SK-N-SH treated with all-trans-retinoic acid at 6 μM for 48 hours (cell line): ENCODE data around the gene DNM1.

Source experiments
- ATAC-seq: fragments of 200-7000 bp; cut with Tn5 transposase; 3 replicates; pipeline ENCODE4 v1.9.1; 2020; ENCODE audit warnings: mild to moderate bottlenecking, moderate library complexity
- ARNTL ChIP-seq: fragments of 450-650 bp; formaldehyde crosslinking; IDR thresholded peaks from 2 replicates; pipeline ENCODE4 v1.5.0; 2020; ENCODE audit warnings: low read depth, mild to moderate bottlenecking, moderate library complexity, borderline replicate concordance
- BACH2 ChIP-seq: fragments of 250-450 bp; sonication (Bioruptor Pico); IDR thresholded peaks from 2 replicates; pipeline ENCODE4 v1.9.0; 2021; ENCODE audit warnings: mild to moderate bottlenecking, borderline replicate concordance
- CSDC2 ChIP-seq: fragments of 250-450 bp; sonication (Bioruptor Pico); IDR thresholded peaks from 2 replicates; pipeline ENCODE4 v1.5.0; 2020; ENCODE audit warnings: mild to moderate bottlenecking, moderate library complexity
- ESRRG ChIP-seq: fragments of 250-450 bp; sonication (Bioruptor Pico); IDR thresholded peaks from 2 replicates; pipeline ENCODE4 v1.6.1; 2021; ENCODE audit warnings: mild to moderate bottlenecking
- ISL1 ChIP-seq: fragments of 250-450 bp; sonication (Bioruptor Pico); IDR thresholded peaks from 2 replicates; pipeline ENCODE4 v2.1.2; 2022; ENCODE audit warnings: mild to moderate bottlenecking, moderate library complexity
- OSR1 ChIP-seq: fragments of 250-450 bp; sonication (Bioruptor Pico); IDR thresholded peaks from 2 replicates; pipeline ENCODE4 v1.8.0; 2022; ENCODE audit warnings: moderate library complexity, mild to moderate bottlenecking, inconsistent platforms
- PATZ1 ChIP-seq: fragments of 250-450 bp; sonication (Bioruptor Pico); IDR thresholded peaks from 2 replicates; pipeline ENCODE4 v1.8.0; 2020; ENCODE audit warnings: mild to moderate bottlenecking, moderate library complexity, borderline replicate concordance
- RARB ChIP-seq: fragments of 250-450 bp; sonication (Bioruptor Pico); IDR thresholded peaks from 2 replicates; pipeline ENCODE4 v1.8.0; 2021; ENCODE audit warnings: mild to moderate bottlenecking, moderate library complexity
- SNAI2 ChIP-seq: fragments of 250-450 bp; sonication (Bioruptor Pico); IDR thresholded peaks from 2 replicates; pipeline ENCODE4 v1.5.0; 2020; ENCODE audit warnings: mild to moderate bottlenecking, moderate library complexity
- TCF4 ChIP-seq: fragments of 250-450 bp; sonication (Bioruptor Pico); IDR thresholded peaks from 2 replicates; pipeline ENCODE4 v1.8.0; 2021; ENCODE audit warnings: mild to moderate bottlenecking, moderate library complexity, borderline replicate concordance
- TOX ChIP-seq: fragments of 250-450 bp; sonication (Bioruptor Pico); IDR thresholded peaks from 2 replicates; pipeline ENCODE4 v1.8.0; 2021; ENCODE audit warnings: mild to moderate bottlenecking, moderate library complexity, borderline replicate concordance
- ZC3H10 ChIP-seq: fragments of 250-450 bp; sonication (Bioruptor Pico); IDR thresholded peaks from 2 replicates; pipeline ENCODE4 v1.5.1; 2021; ENCODE audit warnings: mild to moderate bottlenecking, moderate library complexity
- ZFP3 ChIP-seq: fragments of 250-450 bp; sonication (Bioruptor Pico); IDR thresholded peaks from 2 replicates; pipeline ENCODE4 v1.5.0; 2020; ENCODE audit warnings: mild to moderate bottlenecking, moderate library complexity
- ZFP30 ChIP-seq: fragments of 450-650 bp; formaldehyde crosslinking; IDR thresholded peaks from 2 replicates; pipeline ENCODE4 v1.5.0; 2022; ENCODE audit warnings: mild to moderate bottlenecking, moderate library complexity
- ZNF565 ChIP-seq: fragments of 450-650 bp; formaldehyde crosslinking; conservative IDR thresholded peaks from 2 replicates; pipeline ENCODE4 v1.5.0; 2020; ENCODE audit warnings: low read depth, mild to moderate bottlenecking, moderate library complexity
- ZNF8 ChIP-seq: fragments of 450-650 bp; formaldehyde crosslinking; IDR thresholded peaks from 2 replicates; pipeline ENCODE4 v1.5.0; 2020; ENCODE audit warnings: mild to moderate bottlenecking, moderate library complexity
- TF ChIP-seq, protein P1 (sequence below): fragments of 250-450 bp; sonication (Bioruptor Pico); IDR thresholded peaks from 2 replicates; pipeline ENCODE4 v1.5.1; 2021; ENCODE audit warnings: mild to moderate bottlenecking, moderate library complexity
- TF ChIP-seq, protein P2 (sequence below): fragments of 250-450 bp; sonication (Bioruptor Pico); IDR thresholded peaks from 2 replicates; pipeline ENCODE4 v1.8.0; 2021; ENCODE audit warnings: low read depth, mild to moderate bottlenecking, moderate library complexity, borderline replicate concordance
- TF ChIP-seq, protein P3 (sequence below): fragments of 250-450 bp; sonication (Bioruptor Pico); IDR thresholded peaks from 2 replicates; pipeline ENCODE4 v1.5.0; 2020; ENCODE audit warnings: mild to moderate bottlenecking, moderate library complexity

DNM1 gene

GRCh38 chr9:128253991-128254346, 50.8 kb downstream of the DNM1 start:
- no peak for TF ChIP-seq CSDC2 (CRISPR knock-in tag)
- TF ChIP-seq BACH2: no peak
- TF ChIP-seq, protein P1, sequence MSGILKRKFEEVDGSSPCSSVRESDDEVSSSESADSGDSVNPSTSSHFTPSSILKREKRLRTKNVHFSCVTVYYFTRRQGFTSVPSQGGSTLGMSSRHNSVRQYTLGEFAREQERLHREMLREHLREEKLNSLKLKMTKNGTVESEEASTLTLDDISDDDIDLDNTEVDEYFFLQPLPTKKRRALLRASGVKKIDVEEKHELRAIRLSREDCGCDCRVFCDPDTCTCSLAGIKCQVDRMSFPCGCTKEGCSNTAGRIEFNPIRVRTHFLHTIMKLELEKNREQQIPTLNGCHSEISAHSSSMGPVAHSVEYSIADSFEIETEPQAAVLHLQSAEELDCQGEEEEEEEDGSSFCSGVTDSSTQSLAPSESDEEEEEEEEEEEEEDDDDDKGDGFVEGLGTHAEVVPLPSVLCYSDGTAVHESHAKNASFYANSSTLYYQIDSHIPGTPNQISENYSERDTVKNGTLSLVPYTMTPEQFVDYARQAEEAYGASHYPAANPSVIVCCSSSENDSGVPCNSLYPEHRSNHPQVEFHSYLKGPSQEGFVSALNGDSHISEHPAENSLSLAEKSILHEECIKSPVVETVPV: no peak
- TF ChIP-seq RARB (CRISPR knock-in tag): no peak
- TF ChIP-seq, protein P2, sequence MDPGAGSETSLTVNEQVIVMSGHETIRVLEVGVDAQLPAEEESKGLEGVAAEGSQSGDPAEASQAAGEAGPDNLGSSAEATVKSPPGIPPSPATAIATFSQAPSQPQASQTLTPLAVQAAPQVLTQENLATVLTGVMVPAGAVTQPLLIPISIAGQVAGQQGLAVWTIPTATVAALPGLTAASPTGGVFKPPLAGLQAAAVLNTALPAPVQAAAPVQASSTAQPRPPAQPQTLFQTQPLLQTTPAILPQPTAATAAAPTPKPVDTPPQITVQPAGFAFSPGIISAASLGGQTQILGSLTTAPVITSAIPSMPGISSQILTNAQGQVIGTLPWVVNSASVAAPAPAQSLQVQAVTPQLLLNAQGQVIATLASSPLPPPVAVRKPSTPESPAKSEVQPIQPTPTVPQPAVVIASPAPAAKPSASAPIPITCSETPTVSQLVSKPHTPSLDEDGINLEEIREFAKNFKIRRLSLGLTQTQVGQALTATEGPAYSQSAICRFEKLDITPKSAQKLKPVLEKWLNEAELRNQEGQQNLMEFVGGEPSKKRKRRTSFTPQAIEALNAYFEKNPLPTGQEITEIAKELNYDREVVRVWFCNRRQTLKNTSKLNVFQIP: no peak
- ATAC-seq: no peak

- no peak for ATAC-seq
These were observed 51.2 kb downstream of the DNM1 start for GRCh38 chr9:128254362-128254761.

GRCh38 chr9:128254855-128255759, 51.9 kb downstream of the DNM1 start:
- no peak for TF ChIP-seq OSR1
- TF ChIP-seq, protein P2: no peak
- TF ChIP-seq ESRRG (CRISPR knock-in tag): no peak
- no peak for TF ChIP-seq ZNF565 (CRISPR knock-in tag)
- no peak for TF ChIP-seq TOX (CRISPR knock-in tag)
- TF ChIP-seq PATZ1 (CRISPR knock-in tag): no peak
- TF ChIP-seq TCF4 (CRISPR knock-in tag): no peak
- no peak for TF ChIP-seq CSDC2 (CRISPR knock-in tag)
- no peak for TF ChIP-seq ZFP30 (CRISPR knock-in tag)
- no peak for TF ChIP-seq ZC3H10
- TF ChIP-seq SNAI2 (CRISPR knock-in tag): no peak
- TF ChIP-seq ARNTL (CRISPR knock-in tag): no peak

More at GRCh38 chr9:128254362-128254761, 51.2 kb downstream of the DNM1 start:
- no peak for TF ChIP-seq PATZ1 (CRISPR knock-in tag)
- TF ChIP-seq ISL1 (CRISPR knock-in tag): no peak
- TF ChIP-seq ESRRG (CRISPR knock-in tag): no peak
- no peak for TF ChIP-seq ZFP30 (CRISPR knock-in tag)
- no peak for TF ChIP-seq ZFP3 (CRISPR knock-in tag)
- no peak for TF ChIP-seq ARNTL (CRISPR knock-in tag)
- TF ChIP-seq CSDC2 (CRISPR knock-in tag): no peak
- TF ChIP-seq, protein P3, sequence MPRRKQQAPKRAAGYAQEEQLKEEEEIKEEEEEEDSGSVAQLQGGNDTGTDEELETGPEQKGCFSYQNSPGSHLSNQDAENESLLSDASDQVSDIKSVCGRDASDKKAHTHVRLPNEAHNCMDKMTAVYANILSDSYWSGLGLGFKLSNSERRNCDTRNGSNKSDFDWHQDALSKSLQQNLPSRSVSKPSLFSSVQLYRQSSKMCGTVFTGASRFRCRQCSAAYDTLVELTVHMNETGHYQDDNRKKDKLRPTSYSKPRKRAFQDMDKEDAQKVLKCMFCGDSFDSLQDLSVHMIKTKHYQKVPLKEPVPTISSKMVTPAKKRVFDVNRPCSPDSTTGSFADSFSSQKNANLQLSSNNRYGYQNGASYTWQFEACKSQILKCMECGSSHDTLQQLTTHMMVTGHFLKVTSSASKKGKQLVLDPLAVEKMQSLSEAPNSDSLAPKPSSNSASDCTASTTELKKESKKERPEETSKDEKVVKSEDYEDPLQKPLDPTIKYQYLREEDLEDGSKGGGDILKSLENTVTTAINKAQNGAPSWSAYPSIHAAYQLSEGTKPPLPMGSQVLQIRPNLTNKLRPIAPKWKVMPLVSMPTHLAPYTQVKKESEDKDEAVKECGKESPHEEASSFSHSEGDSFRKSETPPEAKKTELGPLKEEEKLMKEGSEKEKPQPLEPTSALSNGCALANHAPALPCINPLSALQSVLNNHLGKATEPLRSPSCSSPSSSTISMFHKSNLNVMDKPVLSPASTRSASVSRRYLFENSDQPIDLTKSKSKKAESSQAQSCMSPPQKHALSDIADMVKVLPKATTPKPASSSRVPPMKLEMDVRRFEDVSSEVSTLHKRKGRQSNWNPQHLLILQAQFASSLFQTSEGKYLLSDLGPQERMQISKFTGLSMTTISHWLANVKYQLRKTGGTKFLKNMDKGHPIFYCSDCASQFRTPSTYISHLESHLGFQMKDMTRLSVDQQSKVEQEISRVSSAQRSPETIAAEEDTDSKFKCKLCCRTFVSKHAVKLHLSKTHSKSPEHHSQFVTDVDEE (CRISPR knock-in tag): no peak
- TF ChIP-seq ZNF8 (CRISPR knock-in tag): no peak
- TF ChIP-seq, protein P2: no peak
- no peak for TF ChIP-seq SNAI2 (CRISPR knock-in tag)

More at GRCh38 chr9:128254855-128255759, 51.9 kb downstream of the DNM1 start:
- ATAC-seq: peak; percentile 86
